ENCODE measurements around the gene XPA. TPM values are rescaled to one million over a fixed set of nuclear protein-coding genes. Genes with fewer than 3 reads are reported as not detected.

The XPA gene
- total and polyA plus RNA-seq, 2 of the 13 experiments (the other 11 are each of a cell fraction or from before 2014, with no cell fraction given), result 2.3 to 15.2 TPM

DNA sequence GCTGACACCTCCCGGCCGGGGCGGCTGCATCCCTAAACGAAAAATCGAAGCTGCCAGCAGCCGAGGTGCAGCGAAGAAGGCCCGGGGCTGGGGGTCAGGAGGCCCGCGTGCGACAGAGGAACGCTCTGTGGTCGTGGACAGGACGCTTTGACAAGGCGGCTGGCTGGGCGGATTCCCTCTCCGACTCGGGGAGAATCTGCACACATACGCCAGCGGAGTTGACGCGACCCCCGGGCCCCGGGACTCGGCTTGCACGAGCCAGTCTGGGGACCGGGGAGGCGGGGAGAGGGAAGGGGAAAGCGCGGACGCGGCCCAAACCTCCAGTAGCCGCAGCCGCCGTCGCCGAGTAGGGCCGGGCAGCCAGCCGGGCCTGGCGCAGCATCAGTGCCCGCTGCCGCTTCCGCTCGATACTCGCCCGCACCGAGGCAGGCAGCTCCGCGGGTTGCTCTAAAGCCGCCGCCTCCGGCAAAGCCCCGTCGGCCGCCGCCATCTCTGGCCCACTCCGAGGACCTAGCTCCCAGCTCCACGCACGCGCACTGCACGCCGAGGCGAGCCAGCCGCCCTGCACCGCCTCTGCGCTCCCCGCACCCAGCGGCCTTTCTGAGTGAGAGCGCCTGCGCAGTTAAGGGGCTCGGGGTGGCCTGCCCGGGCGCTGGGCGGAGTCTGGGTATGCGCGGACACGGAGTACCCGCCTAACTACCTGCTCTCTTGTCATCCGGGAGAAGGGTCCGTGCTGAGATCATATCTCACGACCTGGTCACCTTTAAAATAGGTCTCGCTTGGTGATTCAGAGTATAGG, at the start of gene XPA (continued):
- TF ChIP-seq, protein P1, sequence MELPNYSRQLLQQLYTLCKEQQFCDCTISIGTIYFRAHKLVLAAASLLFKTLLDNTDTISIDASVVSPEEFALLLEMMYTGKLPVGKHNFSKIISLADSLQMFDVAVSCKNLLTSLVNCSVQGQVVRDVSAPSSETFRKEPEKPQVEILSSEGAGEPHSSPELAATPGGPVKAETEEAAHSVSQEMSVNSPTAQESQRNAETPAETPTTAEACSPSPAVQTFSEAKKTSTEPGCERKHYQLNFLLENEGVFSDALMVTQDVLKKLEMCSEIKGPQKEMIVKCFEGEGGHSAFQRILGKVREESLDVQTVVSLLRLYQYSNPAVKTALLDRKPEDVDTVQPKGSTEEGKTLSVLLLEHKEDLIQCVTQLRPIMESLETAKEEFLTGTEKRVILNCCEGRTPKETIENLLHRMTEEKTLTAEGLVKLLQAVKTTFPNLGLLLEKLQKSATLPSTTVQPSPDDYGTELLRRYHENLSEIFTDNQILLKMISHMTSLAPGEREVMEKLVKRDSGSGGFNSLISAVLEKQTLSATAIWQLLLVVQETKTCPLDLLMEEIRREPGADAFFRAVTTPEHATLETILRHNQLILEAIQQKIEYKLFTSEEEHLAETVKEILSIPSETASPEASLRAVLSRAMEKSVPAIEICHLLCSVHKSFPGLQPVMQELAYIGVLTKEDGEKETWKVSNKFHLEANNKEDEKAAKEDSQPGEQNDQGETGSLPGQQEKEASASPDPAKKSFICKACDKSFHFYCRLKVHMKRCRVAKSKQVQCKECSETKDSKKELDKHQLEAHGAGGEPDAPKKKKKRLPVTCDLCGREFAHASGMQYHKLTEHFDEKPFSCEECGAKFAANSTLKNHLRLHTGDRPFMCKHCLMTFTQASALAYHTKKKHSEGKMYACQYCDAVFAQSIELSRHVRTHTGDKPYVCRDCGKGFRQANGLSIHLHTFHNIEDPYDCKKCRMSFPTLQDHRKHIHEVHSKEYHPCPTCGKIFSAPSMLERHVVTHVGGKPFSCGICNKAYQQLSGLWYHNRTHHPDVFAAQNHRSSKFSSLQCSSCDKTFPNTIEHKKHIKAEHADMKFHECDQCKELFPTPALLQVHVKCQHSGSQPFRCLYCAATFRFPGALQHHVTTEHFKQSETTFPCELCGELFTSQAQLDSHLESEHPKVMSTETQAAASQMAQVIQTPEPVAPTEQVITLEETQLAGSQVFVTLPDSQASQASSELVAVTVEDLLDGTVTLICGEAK (IDR thresholded peaks at IDR 0.05), result no peak
- TF ChIP-seq, protein P1 (CRISPR knock-in tag; IDR thresholded peaks at IDR 0.05), result peak; percentile 62
- no peak for TF ChIP-seq ZNF20 (CRISPR knock-in tag; IDR thresholded peaks at IDR 0.05)
- peak; percentile 83; the same call in 1 of the 2 replicates for TF ChIP-seq KAT7 (CRISPR knock-in tag; IDR thresholded peaks at IDR 0.05; ENCODE audit: borderline replicate concordance)
- TF ChIP-seq PRPF4 (IDR thresholded peaks at IDR 0.05; ENCODE audit: low read depth, low read length, poor library complexity, severe bottlenecking), result no peak
- peak; percentile 65 for TF ChIP-seq ARNTL (CRISPR knock-in tag; IDR thresholded peaks at IDR 0.05)
- TF ChIP-seq SMAD1 (CRISPR knock-in tag; IDR thresholded peaks at IDR 0.05; ENCODE audit: borderline replicate concordance, low read depth), result no peak
- TF ChIP-seq ZNF205 (CRISPR knock-in tag; IDR thresholded peaks at IDR 0.05), result peak; percentile 45; the same call in 1 of the 2 replicates
- TF ChIP-seq PPARG (CRISPR knock-in tag; conservative IDR thresholded peaks at IDR 0.05), result 0 out of 2 replicates have a peak, but pooled peaks have one; percentile 40
- TF ChIP-seq ZNF547 (CRISPR knock-in tag; IDR thresholded peaks at IDR 0.05), result peak; percentile 78
- TF ChIP-seq CREM (IDR thresholded peaks at IDR 0.05), result 0 out of 2 replicates have a peak, but pooled peaks have one; percentile 20
- TF ChIP-seq CREM (CRISPR knock-in tag; IDR thresholded peaks at IDR 0.05), result no peak
- no peak for TF ChIP-seq HHEX (CRISPR knock-in tag; IDR thresholded peaks at IDR 0.05)
- no peak for TF ChIP-seq ZNF530 (CRISPR knock-in tag; IDR thresholded peaks at IDR 0.05; ENCODE audit: low read depth)
- TF ChIP-seq, protein P2, sequence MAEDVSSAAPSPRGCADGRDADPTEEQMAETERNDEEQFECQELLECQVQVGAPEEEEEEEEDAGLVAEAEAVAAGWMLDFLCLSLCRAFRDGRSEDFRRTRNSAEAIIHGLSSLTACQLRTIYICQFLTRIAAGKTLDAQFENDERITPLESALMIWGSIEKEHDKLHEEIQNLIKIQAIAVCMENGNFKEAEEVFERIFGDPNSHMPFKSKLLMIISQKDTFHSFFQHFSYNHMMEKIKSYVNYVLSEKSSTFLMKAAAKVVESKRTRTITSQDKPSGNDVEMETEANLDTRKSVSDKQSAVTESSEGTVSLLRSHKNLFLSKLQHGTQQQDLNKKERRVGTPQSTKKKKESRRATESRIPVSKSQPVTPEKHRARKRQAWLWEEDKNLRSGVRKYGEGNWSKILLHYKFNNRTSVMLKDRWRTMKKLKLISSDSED (CRISPR knock-in tag; IDR thresholded peaks at IDR 0.05), result no peak
- TF ChIP-seq KAT2B (IDR thresholded peaks at IDR 0.05; ENCODE audit: borderline replicate concordance, low read depth, low read length), result no peak
- TF ChIP-seq, protein P3, sequence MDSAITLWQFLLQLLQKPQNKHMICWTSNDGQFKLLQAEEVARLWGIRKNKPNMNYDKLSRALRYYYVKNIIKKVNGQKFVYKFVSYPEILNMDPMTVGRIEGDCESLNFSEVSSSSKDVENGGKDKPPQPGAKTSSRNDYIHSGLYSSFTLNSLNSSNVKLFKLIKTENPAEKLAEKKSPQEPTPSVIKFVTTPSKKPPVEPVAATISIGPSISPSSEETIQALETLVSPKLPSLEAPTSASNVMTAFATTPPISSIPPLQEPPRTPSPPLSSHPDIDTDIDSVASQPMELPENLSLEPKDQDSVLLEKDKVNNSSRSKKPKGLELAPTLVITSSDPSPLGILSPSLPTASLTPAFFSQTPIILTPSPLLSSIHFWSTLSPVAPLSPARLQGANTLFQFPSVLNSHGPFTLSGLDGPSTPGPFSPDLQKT (CRISPR knock-in tag; IDR thresholded peaks at IDR 0.05; ENCODE audit: borderline replicate concordance), result no peak
- TF ChIP-seq HMG20A (CRISPR knock-in tag; IDR thresholded peaks at IDR 0.05; ENCODE audit: borderline replicate concordance), result no peak
- TF ChIP-seq ZNF335 (CRISPR knock-in tag; IDR thresholded peaks at IDR 0.05), result peak; percentile 93
- no peak; the same call in 1 of the 2 replicates for TF ChIP-seq NFE2L1 (CRISPR knock-in tag; IDR thresholded peaks at IDR 0.05; ENCODE audit: borderline replicate concordance)

All from HepG2 (cell line).